ENCODE data around the gene KRTAP2-4.

GRCh38 chr17:41111151-41111885 lies 45.6 kb upstream of the KRTAP2-4 start:
- no peak for TF ChIP-seq CTCF (IDR thresholded peaks at IDR 0.05; ENCODE audit: extremely low read depth in 1 of 2, insufficient read depth in 1 of 2, low read depth in 1 of 2, low read length in 2 of 2)
- TF ChIP-seq EZH2 (IDR thresholded peaks at IDR 0.05; ENCODE audit: borderline replicate concordance, low read depth, low read length, severe bottlenecking) = no peak
- no peak for TF ChIP-seq MAX (IDR thresholded peaks at IDR 0.05; ENCODE audit: insufficient read depth, insufficient read length)
- TF ChIP-seq POLR2A (IDR thresholded peaks at IDR 0.05; ENCODE audit: low read depth, low read length) = no peak
- TF ChIP-seq POLR2AphosphoS5 (IDR thresholded peaks at IDR 0.05; ENCODE audit: insufficient read depth, low read depth, low read length) = no peak
- TF ChIP-seq GATA2 (IDR thresholded peaks at IDR 0.05; ENCODE audit: insufficient read depth, insufficient read length, low read depth, low read length) = no peak
